Endometrial microvascular endothelial cells (primary cell): ENCODE data around the gene OSBPL9. TPM values are rescaled to one million over a fixed set of nuclear protein-coding genes. Genes with fewer than 3 reads are reported as not detected.
"Not testable (repeated sequence)": the region's sequence is repeated elsewhere in the genome, so short reads cannot be mapped to it uniquely, and the experiment has no call there.

ENCODE experiments used
- in situ Hi-C: cut with HindIII; loops from 2 replicates; pipeline ENCODE4 v1.10.0; 2017; ENCODE audit warnings: low sequenced_read_pairs, low pct_unique_long_range_greater_than_20kb; ENCODE audit errors: inconsistent ontology term
- total RNA-seq: library from RNA; depleted of rRNA; stranded (reverse); fragments of >200 nt; gene quantifications from one replicate; pipeline ENCODE4 v1.2.3, GENCODE V29; 2015; ENCODE audit errors: inconsistent ontology term

The OSBPL9 gene
- total RNA-seq, 1 donor from 2014 or later: 62.5 TPM

DNA sequence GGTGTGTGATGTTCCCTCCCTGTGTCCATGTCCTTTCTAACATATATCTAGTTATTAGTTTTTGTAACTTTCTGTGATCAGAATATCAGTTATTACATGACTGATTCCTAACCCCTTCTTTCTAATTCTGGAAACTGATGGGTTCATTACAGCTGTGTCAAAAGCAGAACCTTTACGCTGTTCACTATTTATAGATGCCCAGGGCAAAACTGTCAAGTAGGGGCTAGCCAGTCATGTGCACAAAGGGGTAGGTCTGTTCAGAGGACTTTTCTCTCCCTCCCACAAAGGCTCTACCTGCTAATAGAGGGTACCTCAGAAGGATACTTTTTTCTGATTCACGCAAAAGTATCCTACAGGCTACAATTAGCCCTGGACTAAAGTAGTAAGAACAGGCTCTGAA lies 182.5 kb downstream of the OSBPL9 start:
- in situ Hi-C loops: no loop called here

- in situ Hi-C loops: no loop called here
Measured at GRCh38 chr1:51814513-51814912, 197.6 kb downstream of the OSBPL9 start.

- in situ Hi-C loops: no loop called here
Measured at GRCh38 chr1:51818487-51818886, 201.6 kb downstream of the OSBPL9 start.

DNA sequence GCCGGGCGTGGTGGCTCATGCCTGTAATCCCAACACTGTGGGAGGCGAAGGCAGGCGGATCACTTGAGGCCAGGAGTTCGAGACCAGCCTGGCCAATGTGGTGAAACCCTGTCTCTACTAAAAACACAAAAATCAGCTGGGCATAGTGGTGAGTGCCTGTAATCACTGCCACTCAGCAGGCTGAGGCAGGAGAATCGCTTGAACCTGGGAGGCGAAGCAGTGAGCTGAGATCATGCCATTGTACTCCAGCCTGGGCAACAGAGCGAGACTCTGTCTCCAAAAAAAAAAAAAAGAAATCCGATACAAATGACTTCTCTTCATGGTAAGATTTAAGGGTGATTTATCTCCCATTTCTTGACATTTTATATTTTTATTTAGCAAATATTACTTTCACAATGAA lies 202.1 kb downstream of the OSBPL9 start:
- in situ Hi-C loops: not testable (repeated sequence)

DNA sequence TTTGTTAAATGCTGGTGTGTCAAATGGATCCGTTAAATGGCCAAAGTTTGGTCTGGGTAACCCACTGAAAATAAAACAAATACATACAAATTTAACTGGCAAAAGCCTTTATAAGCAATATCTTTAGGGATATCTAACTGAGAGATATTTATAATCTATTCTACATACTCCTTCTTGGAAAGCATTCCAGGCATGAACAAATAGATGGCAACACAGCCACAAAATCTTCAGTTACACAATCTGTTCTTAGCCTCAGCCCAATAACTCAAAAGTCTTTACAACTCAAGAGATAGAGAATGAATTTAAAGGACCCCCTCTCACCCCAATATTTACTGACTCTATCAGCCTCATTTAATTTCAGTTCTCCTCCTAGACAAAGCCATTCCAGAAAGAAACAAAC lies 202.9 kb downstream of the OSBPL9 start:
- in situ Hi-C loops: no loop called here

DNA sequence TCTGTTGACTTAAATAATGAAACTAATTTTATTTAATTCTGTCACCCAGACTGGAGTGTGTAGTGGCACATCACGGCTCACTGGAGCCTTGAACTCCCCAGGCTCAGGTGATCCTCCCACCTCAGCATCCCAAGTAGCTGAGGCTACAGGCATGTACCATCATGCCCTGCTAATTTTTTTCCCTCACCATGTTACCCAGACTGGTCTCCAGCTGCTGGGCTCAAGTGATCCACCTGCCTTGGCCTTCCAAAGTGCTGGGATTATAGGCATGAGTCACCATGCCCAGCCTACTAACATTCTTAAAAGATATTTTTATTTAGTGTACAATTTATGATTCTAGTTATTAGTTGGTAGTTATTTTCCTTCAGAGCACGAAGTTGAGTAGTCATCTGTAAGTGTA lies 212.2 kb downstream of the OSBPL9 start:
- in situ Hi-C loops: no loop called here

GRCh38 chr1:51833700-51834099 lies 216.8 kb downstream of the OSBPL9 start:
- in situ Hi-C loops: no loop called here

DNA sequence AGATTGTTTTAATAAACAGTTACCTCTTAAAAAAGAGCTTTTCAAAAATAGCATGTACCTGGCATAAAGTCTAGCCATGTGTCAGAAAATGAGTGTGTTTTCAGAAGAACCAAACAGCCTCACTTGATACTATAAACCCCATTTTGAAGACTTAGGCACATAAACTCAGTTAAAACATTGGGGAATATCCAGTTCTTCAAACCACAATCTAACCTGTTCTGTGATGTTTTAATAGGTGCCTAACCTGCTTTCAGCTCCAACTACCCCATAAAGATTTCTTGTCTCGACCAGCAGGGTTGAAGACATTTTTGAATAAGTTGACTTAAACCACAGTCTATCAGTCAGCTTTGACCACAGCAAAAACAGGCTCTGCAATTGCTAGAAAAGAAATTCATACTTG lies 220.4 kb downstream of the OSBPL9 start:
- in situ Hi-C loops: no loop called here

Other genes starting within 250 kb of the OSBPL9 start
- 40.5 TPM for gene EPS15, start 97.8 kb upstream of the OSBPL9 start, total RNA-seq